LNCaP clone FGC (cell line): ENCODE results near the gene MAP6.

Experiments
- DNase-seq: peaks from one replicate; pipeline ENCODE4 v3.0.0-alpha.2; 2011; ENCODE audit warnings: low read depth
- H3K4me3 ChIP-seq: 2 replicates; pipeline ENCODE4 v1.5.1; 2011; ENCODE audit warnings: mild to moderate bottlenecking, low read depth, low read length, control low read depth
- CTCF ChIP-seq: IDR thresholded peaks from 2 replicates; pipeline ENCODE4 v1.5.1; 2012; ENCODE audit warnings: mild to moderate bottlenecking; ENCODE audit not compliant: control insufficient read depth, insufficient read depth; ENCODE audit errors: extremely low read depth

The MAP6 gene

GRCh38 chr11:75557666-75558494, 111.0 kb downstream of the MAP6 start:
- DNase-seq = no peak
- TF ChIP-seq CTCF = no peak
- H3K4me3 ChIP-seq = no peak overlapping the region

GRCh38 chr11:75556275-75556674, 112.6 kb downstream of the MAP6 start:
- no peak for TF ChIP-seq CTCF
- no peak overlapping the region for H3K4me3 ChIP-seq
- DNase-seq = no peak

GRCh38 chr11:75555079-75555811, 113.6 kb downstream of the MAP6 start:
- TF ChIP-seq CTCF = no peak
- no peak overlapping the region for H3K4me3 ChIP-seq
- no peak for DNase-seq

GRCh38 chr11:75554258-75555022, 114.4 kb downstream of the MAP6 start:
- H3K4me3 ChIP-seq = no peak overlapping the region
- DNase-seq = no peak
- no peak for TF ChIP-seq CTCF

GRCh38 chr11:75553889-75554257, 115.0 kb downstream of the MAP6 start:
- H3K4me3 ChIP-seq = no peak overlapping the region
- no peak for DNase-seq
- TF ChIP-seq CTCF = no peak

DNA sequence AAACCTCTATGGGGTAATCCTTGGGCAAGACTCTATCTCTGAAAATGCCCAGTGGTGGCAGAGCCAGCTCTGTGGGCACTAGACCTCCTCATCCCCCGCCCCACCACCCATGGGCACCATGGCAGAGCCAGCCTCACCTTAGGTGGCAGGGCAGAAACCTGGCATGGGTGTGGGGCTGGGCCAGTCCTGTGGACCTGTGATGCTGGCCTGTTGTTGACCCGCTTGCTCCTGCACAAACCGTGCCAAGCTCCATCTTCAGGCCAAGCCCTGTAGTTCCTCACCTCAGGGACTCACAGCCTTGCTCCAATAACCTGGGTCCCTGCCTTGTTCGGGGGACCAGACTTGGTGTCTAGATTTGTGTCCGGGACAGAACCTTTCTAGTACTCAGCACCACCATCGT, 115.7 kb downstream of the MAP6 start:
- no peak for TF ChIP-seq CTCF
- DNase-seq = no peak
- H3K4me3 ChIP-seq = no peak overlapping the region
